OCI-LY7 (cell line): ENCODE data around the gene FBN1. TPM values are rescaled to one million over a fixed set of nuclear protein-coding genes. Genes with fewer than 3 reads are reported as not detected.

ENCODE experiments used
- BruUV-seq: library from RNA; stranded (reverse); fragments of 400-500 nt; replicated peaks from 2 replicates; lab custom pipeline; 2021; lab: Mats Ljungman, UMichigan
- CTCF ChIA-PET: fragments of 300-600 bp; sonication (Branson Sonifier 250); formaldehyde crosslinking; loops from one replicate; lab custom pipeline; 2022; ENCODE audit warnings: antibody characterized with exemption; ENCODE audit not compliant: unreplicated experiment; lab: Charles Lee
- POLR2A ChIA-PET: fragments of 300-600 bp; sonication (Branson Sonifier 250); formaldehyde crosslinking; loops from one replicate; lab custom pipeline; 2022; ENCODE audit warnings: antibody characterized with exemption; lab: Charles Lee
- DNase-seq: peaks from one replicate; pipeline ENCODE4 v3.0.0-alpha.2; 2015; ENCODE audit warnings: low spot score
- H2AFZ ChIP-seq: fragments of 200-600 bp; sonication (generic), shearing (Covaris generic); 2 replicates; pipeline ENCODE4 v1.6.1; 2014; ENCODE audit warnings: mild to moderate bottlenecking, antibody characterized with exemption, low read length, moderate library complexity
- H3K27ac ChIP-seq: fragments of 200-600 bp; sonication (generic); 2 replicates; pipeline ENCODE4 v1.5.1; 2014; ENCODE audit warnings: mixed run types, low read depth, mild to moderate bottlenecking, moderate library complexity, low read length, inconsistent platforms; ENCODE audit not compliant: poor library complexity, severe bottlenecking
- H3K36me3 ChIP-seq: fragments of 200-600 bp; sonication (generic); 2 replicates; pipeline ENCODE4 v1.6.1; 2014; ENCODE audit warnings: mild to moderate bottlenecking, antibody characterized with exemption, low read length, moderate library complexity, mixed read lengths; ENCODE audit not compliant: insufficient read depth
- H3K4me1 ChIP-seq: fragments of 200-600 bp; sonication (generic); 2 replicates; pipeline ENCODE4 v1.5.1; 2014; ENCODE audit warnings: mild to moderate bottlenecking, low read length; ENCODE audit not compliant: insufficient read depth, poor library complexity, severe bottlenecking
- H3K4me2 ChIP-seq: fragments of 200-600 bp; sonication (generic); 2 replicates; pipeline ENCODE4 v1.6.1; 2014; ENCODE audit warnings: mild to moderate bottlenecking, low read length
- H3K4me3 ChIP-seq: fragments of 200-600 bp; sonication (generic); 2 replicates; pipeline ENCODE4 v1.5.1; 2014; ENCODE audit warnings: mild to moderate bottlenecking, low read depth, low read length; ENCODE audit not compliant: poor library complexity, severe bottlenecking
- H3K79me2 ChIP-seq: fragments of 200-600 bp; sonication (generic); 2 replicates; pipeline ENCODE4 v1.6.1; 2016; ENCODE audit warnings: low read depth, mild to moderate bottlenecking, low read length, moderate library complexity, mixed read lengths; ENCODE audit not compliant: insufficient read depth
- H3K9me2 ChIP-seq: fragments of 200-600 bp; sonication (generic); 2 replicates; pipeline ENCODE4 v1.6.1; 2016; ENCODE audit warnings: mild to moderate bottlenecking, low read length, mixed read lengths; ENCODE audit not compliant: insufficient read depth
- H3K9me3 ChIP-seq: fragments of 200-600 bp; sonication (generic); 2 replicates; pipeline ENCODE4 v1.6.1; 2014; ENCODE audit warnings: mild to moderate bottlenecking, mixed run types, low read length, mixed read lengths
- H4K20me1 ChIP-seq: fragments of 200-600 bp; sonication (generic); 2 replicates; pipeline ENCODE4 v1.6.1; 2014; ENCODE audit warnings: mild to moderate bottlenecking, antibody characterized with exemption, low read length, moderate library complexity, mixed read lengths; ENCODE audit not compliant: insufficient read depth
- CTCF ChIP-seq: fragments of 200-600 bp; sonication (generic); conservative IDR thresholded peaks from 2 replicates; pipeline ENCODE4 v1.5.1; 2014; ENCODE audit warnings: mild to moderate bottlenecking, antibody characterized with exemption, low read length, moderate library complexity, mixed read lengths
- EZH2phosphoT487 ChIP-seq: fragments of 200-600 bp; sonication (generic); IDR thresholded peaks from 2 replicates; pipeline ENCODE4 v1.6.1; 2018; ENCODE audit warnings: low read depth, borderline replicate concordance, mild to moderate bottlenecking, mixed run types, antibody characterized with exemption, low read length, moderate library complexity, mixed read lengths
- intact Hi-C: fragments of 100-400 bp; cut with micrococcal nuclease; formaldehyde crosslinking; loops from one replicate; pipeline ENCODE4 v1.10.0; 2022; ENCODE audit not compliant: unreplicated experiment
- total RNA-seq, 2 experiments: library from RNA; depleted of rRNA in 1 of 2; stranded (reverse); fragments of >200 nt in 1 of 2; shearing (Covaris generic) in 1 of 2; gene quantifications; 2 replicates each; pipeline ENCODE4 v1.2.3, GENCODE V29; 2014 to 2022

The FBN1 gene
- total RNA-seq, 2 experiments from 2014 or later: 0.68 to 1.0 TPM

GRCh38 chr15:48415036-48415886, 230.2 kb downstream of the FBN1 start:
- Histone ChIP-seq H3K79me2 (no peaks in the 10 kb centered on the region), H3K27ac (no peak overlapping the region), H3K9me2 (no peaks in the 10 kb centered on the region), H3K4me2 (no peak overlapping the region), H3K4me1 (no peaks in the 10 kb centered on the region), H2AFZ (no peak overlapping the region), H4K20me1 (no peaks in the 10 kb centered on the region), H3K4me3 (no peak overlapping the region), H3K9me3 (no peaks in the 10 kb centered on the region), H3K36me3 (no peaks in the 10 kb centered on the region)
- intact Hi-C loops: no loop called here
- no peak for DNase-seq
- ChIA-PET CTCF (no interaction called here), POLR2A (no interaction called here)
- TF ChIP-seq EZH2phosphoT487: no peak
- TF ChIP-seq CTCF: no peak
- BruUV-seq: no TSS peak

GRCh38 chr15:48414015-48414414, 231.5 kb downstream of the FBN1 start:
- TF ChIP-seq EZH2phosphoT487 (no peak), CTCF (no peak)
- ChIA-PET CTCF (no interaction called here), POLR2A (interaction anchor here (0.7 kb wide), 1 partner anchor 15 kb away, joined by 5 read pairs; no protein-coding TSS in a partner anchor)
- H4K20me1 ChIP-seq: no peaks in the 10 kb centered on the region
- no peaks in the 10 kb centered on the region for H3K36me3 ChIP-seq
- no peak overlapping the region for H3K4me3 ChIP-seq
- no peaks in the 10 kb centered on the region for H3K79me2 ChIP-seq
- H2AFZ ChIP-seq: no peak overlapping the region
- no peaks in the 10 kb centered on the region for H3K9me3 ChIP-seq
- H3K9me2 ChIP-seq: no peaks in the 10 kb centered on the region
- BruUV-seq: no TSS peak
- H3K27ac ChIP-seq: no peak overlapping the region
- DNase-seq: no peak
- intact Hi-C loops: no loop called here
- H3K4me1 ChIP-seq: no peaks in the 10 kb centered on the region
- H3K4me2 ChIP-seq: no peak overlapping the region

- no peak overlapping the region for H3K27ac ChIP-seq
- no TSS peak for BruUV-seq
- no peak for TF ChIP-seq CTCF
- no peak for TF ChIP-seq EZH2phosphoT487
- H3K4me1 ChIP-seq: no peaks in the 10 kb centered on the region
- H3K9me3 ChIP-seq: no peaks in the 10 kb centered on the region
- no peaks in the 10 kb centered on the region; the same call in 1 of the 2 replicates for H3K9me2 ChIP-seq
- H4K20me1 ChIP-seq: no peaks in the 10 kb centered on the region
- no peak overlapping the region for H3K4me2 ChIP-seq
- no peaks in the 10 kb centered on the region for H3K79me2 ChIP-seq
- CTCF ChIA-PET: no interaction called here
- no peaks in the 10 kb centered on the region for H3K36me3 ChIP-seq
- no peak overlapping the region for H2AFZ ChIP-seq
- H3K4me3 ChIP-seq: no peak overlapping the region
- intact Hi-C loops: no loop called here
- POLR2A ChIA-PET: no interaction called here
- no peak for DNase-seq
Measured at GRCh38 chr15:48413304-48413703, 232.2 kb downstream of the FBN1 start.
